ENCODE data around the gene LBX2.

Gene LBX2

DNA sequence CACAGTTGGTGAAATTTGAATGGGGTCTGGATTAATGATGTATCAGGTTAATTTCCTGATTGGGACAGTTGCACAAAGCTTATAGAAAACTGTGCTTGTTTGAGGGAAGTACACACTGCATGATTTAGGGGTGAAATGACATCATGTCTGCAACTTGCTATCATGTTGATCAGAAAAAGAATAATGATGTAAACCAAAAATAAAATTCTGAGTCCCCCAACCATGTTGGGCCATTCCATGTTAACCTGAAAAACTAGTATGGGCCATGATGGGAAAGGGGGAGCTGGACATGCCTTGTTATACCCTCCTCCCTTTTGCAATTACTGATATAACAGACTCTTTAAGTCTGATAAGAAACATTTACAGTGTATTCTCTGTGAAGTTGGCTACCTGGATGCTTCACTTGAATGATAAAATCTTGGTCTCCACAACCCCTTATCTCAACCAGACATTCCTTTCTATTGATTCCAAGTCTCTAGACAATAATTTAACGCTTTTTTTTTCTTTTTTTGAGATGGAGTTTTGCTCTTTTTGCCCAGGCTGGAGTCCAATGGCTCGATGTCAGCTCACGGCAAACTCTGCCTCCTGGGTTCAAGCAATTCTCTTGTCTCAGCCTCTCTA, 48.7 kb downstream of the LBX2 start:
- no peak for DNase-seq

DNA sequence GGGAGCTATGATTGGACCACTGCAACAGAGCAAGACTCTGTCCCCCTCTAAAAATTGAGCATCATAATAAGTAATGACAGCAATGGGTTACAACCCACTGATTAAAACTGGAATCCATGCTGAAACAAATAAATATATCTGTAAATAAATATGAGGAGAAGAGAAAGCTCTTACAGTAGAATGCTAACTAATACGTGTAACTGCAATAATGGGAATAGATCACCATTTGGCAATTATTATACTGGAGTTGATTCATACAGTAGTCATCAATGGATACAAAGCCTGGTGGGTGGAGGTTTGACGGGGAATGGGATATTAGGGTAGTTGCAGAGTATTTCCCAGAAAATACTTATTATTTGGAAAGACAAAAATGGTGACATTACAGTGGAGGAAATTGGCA, 50.6 kb downstream of the LBX2 start:
- DNase-seq: no peak

All from OCI-M1 (cell line).